Measurements from ENCODE around the gene EIF4G1.

The EIF4G1 gene

DNA sequence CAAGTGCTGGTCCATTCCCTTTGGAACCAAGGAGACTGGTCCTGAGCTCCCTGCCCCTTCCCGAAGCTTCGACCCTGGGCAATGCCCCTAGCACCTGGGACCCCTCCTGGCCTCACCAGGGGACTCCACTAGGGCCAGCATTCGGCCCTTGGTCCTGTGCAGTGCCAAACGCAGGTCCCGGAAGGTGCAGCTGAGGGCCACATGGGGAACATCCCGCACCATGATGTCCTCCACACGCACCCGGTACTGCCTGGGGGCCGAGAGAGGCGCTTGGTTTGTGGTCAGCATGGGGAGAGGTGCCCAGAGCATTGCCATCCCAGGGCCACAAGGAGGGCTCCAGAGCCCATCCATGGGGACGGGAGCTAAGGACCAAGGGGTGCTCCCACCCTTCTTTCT lies 39.1 kb downstream of the EIF4G1 start:
- no peak for DNase-seq

DNA sequence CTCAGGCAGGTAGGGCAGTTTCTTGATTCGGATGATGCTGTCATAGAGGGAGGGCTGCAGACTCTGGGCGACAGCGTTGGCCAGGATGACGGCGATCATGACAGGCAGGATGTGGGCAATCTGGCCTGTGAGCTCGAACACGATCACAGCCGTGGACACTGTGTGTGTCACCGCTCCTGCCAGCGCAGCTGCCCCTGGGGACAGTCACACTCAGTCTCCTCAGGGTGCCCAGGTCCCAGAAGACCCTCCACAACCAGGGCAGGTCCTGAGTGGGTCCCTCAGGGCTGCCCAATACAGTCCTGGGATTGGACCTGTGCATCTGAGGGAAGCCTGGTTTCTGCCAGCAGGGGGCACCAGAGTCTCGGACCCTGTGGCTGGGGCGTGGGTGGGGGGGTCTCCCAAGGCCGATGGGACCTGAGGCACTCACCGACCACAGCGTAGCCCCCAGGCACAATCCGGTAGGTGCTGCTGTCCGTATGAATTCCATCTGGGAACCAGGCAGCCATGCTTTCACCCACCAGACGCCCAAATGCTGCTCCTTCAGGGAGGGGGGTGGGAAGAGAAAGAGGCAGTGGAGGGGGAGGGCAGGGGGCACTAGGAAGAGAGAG lies 39.8 kb downstream of the EIF4G1 start:
- DNase-seq, result peak; percentile 89

DNA sequence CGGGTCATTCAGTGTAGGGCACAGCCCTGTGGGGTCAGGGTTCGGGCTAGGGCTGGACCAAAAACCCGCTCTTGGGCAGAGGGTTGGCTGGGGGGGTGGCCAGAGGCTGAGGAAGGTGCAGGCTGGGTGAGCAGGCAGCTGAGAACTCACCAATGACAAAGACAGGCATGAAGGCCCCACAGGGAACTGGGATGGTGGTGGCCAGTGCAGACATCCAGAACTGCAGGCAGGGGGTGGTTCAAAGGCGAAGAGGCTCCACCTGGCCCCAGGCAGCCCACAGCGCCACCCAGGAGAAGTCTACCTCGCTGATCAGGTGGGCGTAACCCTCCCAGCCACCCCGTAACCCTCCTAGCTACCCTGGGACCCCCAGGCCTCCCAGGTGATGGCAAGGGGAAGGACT lies 40.3 kb downstream of the EIF4G1 start:
- DNase-seq, result no peak

DNA sequence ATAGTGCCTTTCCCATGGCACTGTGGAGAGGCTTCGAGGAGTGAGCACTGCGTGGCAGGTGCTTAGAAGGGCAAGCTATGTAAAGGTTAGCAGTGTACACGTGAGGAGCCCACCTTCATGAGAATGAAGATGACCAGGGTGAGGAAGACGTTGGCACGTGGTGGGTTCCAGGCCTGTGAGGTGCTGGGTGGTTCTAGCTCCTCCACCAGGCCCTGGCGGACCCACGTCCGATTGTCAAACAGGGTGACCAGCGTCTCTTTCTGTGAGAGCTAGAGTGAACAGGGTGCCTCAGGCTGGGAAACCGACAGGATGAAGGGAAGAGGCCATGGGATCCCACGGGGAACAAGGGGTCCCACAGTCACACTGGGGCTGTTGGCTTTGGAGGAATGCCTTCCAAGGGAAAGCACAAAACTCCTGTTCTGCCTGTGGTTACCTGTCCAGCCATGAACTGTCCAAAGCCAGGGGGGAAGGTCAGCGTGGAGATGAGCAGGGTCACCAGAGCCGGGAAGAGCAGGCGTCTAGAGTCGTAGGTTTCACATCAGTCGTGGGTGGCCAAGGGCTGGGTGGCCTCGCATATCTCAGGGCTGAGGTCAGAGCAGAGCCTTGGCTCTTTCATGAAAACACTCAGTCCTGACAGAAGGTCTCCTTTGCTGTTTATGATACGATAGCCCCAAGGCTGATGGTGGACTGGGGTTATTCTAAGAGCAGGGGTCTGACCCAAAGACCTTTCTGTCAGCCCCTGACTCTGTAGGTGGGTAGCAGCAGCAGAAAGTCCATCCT lies 41.0 kb downstream of the EIF4G1 start:
- DNase-seq, result no peak

DNA sequence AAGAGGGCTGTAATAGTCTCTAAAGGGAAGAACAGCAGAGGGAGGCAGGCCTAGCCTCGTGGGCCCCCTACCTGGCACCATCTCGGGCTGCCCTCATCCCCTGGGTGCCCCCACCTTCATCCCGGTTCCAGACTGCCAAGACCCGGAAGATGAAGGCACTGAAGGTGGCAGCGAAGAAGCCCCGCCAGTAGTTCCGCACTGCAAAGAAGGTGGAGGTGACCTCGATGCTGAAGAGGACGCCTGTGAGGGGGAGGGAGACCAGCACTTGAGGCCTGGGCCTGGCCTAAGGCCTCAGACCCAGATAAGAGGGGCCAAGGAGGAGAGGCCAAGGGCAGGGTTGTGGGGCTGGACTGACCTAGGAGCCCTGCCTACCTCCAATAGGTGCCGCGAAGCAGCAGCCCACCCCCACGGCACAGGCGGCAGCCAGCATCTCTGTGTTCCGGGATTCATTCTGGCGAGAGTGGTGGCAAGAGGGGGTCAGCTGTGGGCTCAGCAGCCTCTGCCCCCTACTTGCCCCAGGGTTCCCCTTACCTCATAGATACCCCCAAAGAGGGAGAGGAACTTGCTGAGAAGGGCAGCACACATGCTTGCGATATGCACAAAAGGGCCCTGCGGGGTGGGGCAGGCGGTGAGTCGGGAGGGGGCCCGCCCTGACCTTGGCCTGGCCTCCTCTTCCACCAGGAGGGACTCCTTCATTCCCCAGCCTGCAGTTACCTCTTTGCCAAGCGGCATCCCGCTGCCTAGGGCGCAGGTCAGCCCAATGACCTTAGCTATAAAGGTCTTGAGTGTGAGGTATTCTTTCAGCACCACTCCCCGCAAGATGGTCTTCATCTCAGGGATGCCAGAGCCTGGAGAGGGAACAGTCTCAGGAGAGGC lies 43.1 kb downstream of the EIF4G1 start:
- DNase-seq, result no peak

DNA sequence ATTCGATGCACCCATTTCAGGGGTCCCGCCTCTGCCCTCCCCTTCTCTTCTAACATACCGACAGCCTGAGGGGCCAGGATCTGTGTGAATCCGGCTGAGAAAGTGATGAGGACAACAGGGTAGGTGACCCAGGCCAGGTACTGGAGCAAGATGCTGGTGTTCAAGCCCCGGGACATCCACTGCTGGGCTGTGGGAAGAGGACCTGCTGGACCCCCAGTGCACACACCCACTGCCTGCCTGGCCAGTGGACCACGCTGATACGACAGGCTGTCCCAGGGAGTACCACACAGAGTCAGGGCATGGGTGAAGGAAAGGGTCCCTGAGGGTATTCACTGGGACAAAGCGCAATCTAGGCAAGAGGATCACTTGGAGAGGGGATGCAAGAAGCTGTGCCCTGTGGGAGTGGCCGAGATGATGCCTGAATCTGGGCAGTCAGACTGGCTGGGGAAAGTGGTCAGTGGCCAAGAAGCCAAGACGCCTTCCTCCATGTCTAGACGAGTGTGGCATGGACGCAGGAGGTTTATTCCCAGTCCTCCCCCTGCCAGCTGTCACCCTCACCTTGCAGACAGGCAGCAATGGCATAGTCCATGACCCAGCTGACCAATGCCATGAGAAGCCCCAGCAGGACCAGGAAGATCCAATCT lies 43.8 kb downstream of the EIF4G1 start:
- no peak for DNase-seq

DNA sequence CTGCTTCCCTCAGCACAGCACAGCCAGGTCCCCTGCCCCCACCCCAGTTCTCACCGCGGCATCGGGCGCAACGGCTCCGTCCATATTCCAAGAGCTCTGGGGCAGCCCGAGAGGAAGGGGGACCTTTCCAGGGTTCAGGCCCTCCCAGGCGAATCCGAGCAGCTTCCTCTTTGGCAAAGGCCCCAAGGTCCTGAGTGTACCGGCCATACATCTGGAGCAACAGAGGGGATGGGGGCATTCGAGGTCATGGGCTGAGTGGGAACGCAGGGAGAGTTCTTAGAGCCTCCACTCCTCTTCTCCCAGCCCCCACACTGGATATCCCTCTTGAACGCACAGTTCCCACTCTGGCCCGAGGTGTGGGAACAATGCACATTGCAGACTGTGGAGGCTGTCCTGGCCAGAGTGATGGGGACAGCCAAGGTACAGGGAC lies 44.5 kb downstream of the EIF4G1 start:
- no peak for DNase-seq

DNA sequence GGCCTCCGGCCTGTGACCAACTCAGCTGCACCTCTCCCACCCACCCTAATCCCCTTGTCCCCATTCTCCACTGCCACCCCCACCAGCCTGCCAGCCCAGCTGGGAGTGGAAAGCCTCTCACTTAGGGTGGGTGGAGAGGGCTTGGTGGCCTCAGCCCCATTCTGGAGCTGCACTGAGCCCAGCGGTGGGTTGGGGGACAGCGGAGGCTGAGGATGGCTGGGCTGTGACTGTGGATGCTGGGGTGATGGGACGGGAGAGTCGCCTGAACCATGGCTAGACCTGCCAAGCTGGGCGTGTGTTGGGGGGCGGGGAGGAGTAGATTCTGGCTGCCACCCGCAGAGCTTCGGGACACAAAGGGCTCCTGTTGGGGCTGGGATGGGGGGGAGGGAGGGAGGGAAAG lies 45.2 kb downstream of the EIF4G1 start:
- DNase-seq, result no peak

DNA sequence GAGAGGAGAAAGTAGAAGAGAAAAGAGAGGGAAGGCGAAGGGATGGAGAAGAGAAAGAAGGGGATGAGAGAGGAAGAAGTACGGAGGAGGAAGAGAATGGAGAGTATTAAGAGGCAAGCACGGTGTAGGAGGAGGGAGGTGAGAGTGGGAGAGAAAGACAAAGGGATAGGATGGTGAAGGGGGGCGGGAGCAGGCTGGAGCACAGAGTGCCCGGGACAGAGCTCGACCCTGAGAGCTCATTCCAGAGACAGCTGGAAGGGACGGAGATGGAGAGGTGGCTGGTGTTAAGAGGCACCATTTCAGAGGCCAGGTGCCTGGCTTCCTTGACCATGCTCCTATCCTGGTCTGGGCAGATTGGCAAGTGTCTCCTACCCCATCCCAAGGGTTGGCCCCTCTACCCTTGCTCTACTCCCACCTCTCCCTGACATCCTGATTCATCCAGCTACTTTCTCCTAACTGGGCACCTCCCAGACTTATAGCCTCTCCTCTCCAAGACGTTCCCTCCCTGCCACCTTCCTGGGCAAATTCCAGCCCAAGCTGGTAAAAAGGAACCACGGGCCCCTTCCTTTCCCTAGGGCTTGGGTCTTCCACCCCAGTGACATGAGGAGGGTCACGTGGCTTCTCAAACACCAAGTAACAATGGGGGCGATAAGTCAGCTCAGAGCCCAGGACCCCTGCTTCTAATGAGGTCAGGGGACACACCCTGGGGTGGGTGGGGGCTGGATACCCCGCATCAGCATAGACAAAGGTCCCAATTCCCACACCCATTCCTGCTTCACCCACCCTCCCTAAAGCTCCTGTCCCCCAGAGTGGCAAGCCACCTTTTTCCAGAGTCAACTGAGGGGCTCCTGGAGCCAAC lies 45.9 kb downstream of the EIF4G1 start:
- DNase-seq, result no peak

DNA sequence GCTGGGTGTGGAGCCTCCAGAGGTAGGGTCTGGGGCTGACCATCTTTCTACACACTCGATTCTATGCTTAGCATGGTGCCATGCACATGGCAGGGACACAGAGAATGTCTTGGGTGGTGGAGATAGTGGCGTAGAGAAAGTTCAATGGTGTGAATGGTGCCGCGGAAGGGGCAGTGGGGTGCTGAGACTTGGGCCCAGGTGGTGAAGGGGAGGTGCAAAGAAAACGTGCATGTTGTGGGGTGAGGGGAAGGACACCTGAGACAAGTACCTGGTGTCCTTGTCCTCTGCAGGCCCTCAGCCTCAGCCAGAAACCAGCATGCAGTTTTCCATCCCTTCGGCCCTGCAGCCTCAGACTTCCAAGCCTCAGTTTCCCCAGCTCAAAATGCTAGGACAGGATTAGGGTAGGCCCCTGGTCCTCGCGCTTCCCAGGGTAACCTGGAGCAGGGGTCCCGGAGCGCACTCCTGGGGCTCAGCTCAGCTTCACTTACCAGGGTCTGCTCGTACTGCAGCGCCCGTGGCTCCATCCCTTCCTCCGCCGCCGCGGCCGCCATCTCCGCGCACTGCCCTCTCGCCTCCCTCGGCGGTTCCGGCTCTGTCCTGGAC lies 46.6 kb downstream of the EIF4G1 start:
- no peak for DNase-seq

DNA sequence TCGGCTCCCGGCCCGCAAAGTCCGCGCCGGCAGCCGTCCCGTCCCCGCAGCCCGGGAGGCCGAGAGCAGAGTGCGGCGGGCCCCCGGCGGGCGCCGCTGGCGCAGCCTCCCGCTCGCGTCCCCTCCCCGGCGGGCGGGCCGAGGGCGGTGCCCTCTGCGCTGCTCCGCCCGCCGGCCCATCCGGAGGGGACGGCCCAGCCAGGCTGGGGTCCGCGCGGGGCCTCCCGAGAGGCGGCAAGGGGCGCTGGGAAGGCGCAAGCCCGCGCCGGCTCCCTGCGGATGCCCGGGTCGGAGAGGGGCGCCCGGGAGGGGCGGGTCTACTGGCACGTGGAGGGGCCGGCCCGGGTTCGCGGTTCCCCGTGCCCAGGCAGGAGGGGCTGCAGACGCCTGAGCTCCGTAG lies 47.1 kb downstream of the EIF4G1 start, which contains the start of the genes CLCN2 and POLR2H:
Gene CLCN2, minus strand, starts transcription at position 74 of the 400 bp plus-strand sequence. CDS start 126 bp downstream, outside the sequence.
Gene POLR2H, plus strand, starts transcription at position 179 of the 400 bp plus-strand sequence. CDS start 1,783 bp downstream, outside the sequence.
- DNase-seq, result peak; percentile 79

DNA sequence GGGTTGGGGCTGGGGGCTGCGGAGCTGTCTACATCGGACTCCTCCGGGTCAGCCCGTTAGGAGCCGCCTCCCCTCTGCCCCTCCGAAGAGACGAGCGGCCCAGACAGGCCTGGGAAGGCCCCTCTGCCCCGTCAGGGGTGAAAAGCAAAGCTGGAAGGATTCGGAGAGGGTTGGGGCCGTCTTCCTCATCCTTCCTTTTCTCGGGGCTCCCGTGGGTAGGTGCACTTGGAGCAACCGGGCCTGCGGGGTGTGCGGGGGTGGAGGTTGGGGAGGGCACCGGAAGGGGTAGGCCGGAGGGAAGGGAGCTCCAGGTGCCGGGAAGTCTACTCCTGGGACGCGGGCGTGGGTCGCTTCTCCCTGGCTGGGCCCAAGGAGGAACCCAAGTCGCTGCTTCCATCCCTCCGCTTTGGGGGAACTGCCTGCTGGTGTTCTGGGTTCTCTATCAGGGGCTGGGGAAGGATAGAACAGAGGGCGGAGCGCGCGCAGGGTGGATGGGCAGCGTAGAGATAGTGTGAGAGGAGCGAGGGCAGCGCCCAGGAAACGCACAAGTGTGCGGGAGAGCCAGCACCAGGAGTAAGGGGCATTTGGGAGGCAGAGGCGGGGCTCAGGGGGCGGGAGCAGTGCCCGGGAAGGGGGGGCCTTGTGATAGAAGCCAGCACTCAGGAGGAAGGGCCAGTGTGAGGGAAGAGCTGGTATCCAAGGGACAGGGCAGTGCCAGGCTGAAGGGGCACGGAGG lies 47.7 kb downstream of the EIF4G1 start:
- peak; percentile 82 for DNase-seq

DNA sequence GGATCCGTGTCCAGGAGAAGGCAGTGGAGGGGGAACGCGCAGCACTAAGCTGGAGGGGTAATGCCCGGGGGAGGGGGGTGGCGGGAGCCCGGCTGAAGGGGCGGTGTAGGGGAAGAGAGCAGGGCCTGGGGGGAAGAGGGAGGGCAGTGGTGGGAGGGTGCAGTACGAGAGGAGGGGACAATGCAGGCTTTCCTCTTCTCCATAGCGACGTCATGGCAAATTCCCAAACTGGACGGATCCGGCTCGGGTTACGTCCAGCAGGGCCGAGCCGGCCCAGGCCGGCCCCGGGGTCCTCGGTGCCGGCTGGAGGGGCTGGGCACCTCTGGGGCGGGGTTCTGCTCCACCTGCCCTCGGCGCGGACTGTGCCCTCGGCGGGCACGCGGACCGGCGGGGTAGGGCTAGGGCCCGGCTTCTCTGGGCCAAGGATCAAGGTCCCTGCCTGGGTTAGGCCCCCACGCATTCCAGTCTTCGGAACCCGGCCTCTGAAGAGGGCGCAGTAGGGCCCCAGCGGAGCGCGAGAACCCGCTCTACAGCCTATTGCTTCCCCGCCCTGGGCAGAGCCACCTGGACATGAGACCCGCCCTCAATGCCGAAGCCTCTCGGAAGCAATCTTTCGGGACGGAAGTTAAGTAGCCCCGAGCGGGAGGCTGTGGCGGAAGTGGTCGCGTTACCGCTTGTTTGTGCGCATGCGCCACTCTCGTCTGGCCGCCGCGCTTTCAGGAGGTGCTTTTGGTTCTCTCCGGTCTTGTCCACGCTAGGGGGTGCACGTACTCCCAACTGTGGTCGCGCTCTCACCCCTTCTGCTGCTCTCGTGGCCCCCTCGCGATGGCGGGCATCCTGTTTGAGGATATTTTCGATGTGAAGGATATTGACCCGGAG lies 48.5 kb downstream of the EIF4G1 start:
- DNase-seq, result peak; percentile 98

DNA sequence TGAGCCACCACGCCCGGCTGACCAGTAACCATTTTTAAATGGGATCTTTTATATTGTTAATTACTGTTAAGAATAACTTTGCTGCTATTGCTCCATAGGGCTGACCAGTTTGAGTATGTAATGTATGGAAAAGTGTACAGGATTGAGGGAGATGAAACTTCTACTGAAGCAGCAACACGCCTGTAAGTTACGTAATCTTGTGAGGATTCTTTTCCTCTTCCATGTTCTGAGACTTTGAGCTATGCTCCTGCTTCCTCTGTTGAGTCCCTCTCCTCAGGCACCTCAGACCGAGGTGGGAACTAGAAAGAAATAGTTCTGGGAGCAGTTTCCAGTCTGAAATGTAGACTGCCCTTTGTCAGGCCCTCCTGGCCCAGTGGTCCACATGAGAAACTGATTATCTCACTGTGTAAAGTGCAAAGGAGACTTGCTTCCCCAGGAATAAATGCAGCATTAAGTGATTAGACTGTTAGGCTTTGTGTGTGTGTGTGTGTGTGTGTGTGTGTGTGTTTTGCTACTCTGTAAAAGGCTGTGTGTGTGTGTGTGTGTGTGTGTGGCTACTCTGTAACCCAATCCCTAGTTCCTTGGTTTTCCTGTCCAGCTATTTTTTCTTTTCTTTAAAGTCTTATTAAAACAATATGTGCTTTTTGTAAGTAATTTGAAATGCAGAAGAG lies 52.3 kb downstream of the EIF4G1 start:
- DNase-seq, result no peak

DNA sequence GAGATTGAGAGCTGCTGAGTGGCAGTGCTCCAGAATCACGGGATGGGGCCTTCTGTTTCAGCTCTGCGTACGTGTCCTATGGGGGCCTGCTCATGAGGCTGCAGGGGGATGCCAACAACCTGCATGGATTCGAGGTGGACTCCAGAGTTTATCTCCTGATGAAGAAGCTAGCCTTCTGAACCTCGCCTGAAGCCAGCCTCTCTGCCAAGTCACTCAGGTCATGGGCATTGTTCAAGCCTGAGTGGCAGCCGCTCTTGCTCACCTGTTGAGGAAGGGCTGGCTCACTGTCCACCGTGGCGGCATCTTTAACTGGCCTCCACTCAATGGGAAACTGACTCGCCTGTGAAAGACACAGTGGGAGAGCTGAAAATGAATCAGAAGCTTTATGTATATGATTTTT lies 53.7 kb downstream of the EIF4G1 start:
- DNase-seq, result no peak

DNA sequence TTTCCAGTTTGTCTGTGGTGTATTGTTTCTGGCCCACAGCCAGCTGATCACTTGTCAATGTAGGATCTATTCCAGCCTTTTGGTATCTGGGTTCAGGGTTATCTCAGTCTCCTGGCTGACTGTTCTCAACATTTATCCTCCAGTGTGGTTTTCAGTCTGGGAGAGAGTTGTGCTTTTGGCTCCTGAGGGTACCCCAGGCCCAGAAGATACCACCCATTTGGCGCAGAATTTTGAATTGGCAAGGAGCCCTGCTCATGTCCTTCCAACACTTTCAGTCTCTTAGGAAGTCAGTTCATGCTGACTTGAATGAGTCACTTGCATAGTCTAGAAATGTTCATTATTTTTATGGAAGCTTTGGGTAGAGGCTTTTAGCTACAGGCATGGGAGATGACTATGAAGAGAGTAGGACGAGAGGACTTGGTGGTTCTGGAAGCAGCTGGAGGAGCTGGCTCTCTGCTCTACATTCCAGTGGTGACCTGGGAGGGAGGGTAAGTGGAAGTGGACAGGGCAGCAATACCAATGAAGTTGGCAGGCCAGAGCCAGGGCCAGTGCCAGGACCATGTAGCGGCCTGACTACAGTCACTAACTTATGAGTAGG lies 54.3 kb downstream of the EIF4G1 start:
- DNase-seq, result no peak

DNA sequence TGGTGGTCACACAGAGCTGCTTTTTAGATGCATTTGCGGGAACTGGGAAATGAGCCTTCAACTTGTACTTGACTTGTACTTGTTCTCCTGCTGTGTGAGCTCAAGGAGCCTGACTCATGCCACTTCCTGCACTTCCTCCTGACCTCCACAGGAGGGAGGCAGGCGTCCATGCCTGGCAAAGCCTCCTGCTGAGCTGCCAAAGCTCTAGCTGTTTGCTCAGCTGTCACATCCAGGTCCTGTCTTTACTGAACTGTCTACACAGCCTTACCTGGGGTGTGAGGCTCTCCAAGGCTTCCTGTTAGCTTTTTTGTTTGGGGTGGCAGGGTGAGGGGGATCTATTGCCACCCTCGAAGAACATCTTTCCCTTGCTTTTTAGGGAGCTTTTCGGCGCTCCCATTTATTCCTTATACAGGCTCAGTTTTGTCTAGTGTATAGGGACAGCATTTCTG lies 57.2 kb downstream of the EIF4G1 start:
- peak; percentile 73 for DNase-seq

DNA sequence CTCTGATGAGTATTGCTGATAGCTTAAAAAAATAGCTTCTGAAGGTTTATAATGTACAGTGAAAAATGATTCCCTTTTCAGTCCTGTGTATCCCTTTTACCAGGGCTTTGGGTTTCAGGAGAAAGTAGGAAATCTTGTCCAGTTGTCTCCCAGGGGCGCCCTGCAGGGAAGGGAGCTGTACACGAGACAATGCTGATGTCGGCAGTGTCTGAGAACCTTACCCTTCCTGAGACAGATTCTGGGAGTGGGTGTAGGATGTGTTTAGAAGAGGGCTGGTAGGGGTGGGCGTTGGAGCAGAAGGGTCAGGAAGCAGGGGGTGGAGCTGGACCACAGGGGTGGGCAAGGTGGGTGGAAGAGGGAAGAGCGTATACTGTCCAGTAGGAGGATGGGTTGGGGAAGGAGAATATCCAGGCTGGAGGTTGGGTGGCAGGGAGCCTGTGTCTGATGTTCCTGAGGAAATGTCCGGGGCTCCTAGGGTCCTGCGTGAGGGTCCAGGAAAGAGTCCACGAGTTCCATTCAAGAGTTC lies 58.0 kb downstream of the EIF4G1 start:
- no peak for DNase-seq
